NCI-H146 treated with DMSO at 0.1 percent for 48 hours (cell line): ENCODE results near the gene ARSA.

Experiments used
- DNase-seq: peaks from one replicate; lab custom pipeline; 2025; ENCODE audit not compliant: unreplicated experiment; lab: John Stamatoyannopoulos, UW

The ARSA gene

DNA sequence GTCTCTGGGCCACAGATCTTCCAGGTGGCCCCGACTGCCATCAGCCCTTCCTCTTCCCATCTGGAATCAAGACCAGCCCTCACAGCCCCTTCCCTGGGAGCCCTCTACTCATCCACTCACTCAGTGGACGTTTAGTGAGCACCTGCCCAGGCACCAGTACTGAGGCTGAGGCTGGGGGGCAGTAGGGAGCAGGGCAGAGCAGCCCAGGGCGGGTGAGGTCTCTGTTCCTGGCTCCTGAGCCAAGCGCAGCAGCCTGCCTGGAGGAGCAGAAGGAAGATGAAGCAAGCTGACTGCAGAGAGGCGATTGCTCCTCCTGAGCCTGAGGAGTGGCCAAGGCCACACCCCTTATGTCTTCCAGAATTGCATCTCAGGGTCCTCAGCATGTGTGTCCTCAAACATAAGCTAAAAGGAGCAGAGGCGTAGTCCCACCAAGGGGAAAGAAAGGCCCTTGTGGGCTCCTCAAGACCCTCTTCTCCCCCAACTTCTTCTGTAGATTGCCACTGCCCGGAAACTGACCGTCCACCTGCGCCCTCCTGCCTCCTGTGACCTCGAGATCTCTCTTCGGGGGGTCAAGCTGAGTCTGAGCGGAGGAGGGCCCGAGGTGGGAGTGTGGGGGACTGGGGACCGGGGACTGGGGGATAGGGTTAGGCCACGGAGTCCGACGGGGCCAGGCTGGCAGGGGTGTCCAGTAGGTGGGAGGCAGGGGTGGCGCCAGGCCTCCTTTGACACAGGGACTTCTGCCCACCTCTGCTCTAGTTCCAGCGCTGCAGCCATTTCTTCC, 21.6 kb downstream of the ARSA start:
- no peak for DNase-seq

DNA sequence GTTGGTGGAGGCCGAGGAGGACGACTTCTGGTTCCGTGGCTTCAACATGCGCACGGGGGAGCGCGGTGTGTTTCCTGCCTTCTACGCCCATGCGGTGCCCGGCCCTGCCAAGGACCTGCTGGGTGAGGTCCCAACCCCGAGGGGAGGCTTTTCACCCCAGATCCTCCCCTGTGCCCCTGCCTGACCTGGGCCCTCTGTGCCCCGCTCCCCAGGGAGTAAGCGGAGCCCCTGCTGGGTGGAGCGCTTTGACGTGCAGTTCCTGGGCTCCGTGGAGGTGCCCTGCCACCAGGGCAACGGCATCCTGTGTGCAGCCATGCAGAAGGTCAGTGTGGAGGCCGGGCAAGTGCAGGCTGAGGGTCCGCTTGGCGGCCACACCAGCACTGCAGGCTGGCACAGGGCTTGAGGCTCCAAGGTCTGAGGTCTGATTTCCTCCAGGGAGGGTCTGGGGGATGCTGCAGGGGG, 22.3 kb downstream of the ARSA start:
- no peak for DNase-seq

DNA sequence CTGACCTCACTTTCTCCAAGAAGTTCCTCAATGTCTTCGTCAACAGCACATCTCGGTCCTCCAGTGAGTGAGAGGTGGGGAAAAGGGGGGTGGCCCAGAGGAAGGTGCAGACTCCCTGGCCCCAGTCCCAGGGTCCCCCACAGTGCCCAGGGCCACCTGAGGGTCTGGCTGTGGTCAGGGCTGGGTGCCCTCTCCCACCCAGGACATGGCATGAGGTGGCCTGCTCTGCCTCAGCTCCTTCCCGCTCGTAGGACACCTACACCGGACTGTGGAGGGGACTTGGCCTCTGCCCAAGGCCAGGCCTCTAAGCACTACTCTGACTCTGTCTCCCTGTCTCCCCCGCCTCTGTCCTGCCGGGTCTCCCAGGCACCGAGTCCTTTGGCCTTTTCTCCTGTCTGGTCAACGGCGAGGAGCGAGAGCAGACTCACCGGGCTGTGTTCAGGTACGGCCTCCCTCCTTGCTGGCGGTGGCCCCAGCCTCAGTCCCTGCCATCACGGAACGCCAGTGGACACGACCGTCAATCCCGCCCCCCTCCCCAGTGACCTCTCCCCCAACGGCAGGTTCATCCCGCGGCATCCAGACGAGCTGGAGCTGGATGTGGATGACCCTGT, 22.8 kb downstream of the ARSA start:
- DNase-seq = no peak

DNA sequence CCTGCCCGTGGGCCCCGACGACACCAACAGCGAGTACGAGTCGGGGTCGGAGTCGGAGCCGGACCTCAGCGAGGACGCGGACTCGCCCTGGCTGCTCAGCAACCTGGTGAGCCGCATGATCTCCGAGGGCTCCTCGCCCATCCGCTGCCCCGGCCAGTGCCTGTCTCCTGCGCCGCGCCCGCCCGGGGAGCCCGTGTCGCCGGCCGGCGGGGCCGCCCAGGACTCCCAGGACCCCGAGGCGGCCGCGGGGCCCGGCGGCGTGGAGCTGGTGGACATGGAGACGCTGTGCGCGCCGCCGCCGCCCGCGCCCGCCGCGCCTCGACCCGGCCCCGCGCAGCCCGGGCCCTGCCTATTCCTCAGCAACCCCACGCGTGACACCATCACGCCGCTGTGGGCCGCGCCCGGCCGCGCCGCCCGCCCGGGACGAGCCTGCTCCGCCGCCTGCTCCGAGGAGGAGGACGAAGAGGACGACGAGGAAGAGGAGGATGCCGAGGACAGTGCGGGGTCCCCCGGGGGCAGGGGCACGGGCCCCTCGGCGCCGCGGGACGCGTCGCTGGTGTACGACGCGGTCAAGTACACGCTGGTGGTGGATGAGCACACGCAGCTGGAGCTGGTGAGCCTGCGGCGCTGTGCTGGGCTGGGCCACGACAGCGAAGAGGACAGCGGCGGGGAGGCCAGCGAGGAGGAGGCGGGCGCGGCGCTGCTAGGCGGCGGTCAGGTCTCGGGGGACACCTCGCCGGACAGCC, 23.5 kb downstream of the ARSA start:
- DNase-seq = no peak

DNA sequence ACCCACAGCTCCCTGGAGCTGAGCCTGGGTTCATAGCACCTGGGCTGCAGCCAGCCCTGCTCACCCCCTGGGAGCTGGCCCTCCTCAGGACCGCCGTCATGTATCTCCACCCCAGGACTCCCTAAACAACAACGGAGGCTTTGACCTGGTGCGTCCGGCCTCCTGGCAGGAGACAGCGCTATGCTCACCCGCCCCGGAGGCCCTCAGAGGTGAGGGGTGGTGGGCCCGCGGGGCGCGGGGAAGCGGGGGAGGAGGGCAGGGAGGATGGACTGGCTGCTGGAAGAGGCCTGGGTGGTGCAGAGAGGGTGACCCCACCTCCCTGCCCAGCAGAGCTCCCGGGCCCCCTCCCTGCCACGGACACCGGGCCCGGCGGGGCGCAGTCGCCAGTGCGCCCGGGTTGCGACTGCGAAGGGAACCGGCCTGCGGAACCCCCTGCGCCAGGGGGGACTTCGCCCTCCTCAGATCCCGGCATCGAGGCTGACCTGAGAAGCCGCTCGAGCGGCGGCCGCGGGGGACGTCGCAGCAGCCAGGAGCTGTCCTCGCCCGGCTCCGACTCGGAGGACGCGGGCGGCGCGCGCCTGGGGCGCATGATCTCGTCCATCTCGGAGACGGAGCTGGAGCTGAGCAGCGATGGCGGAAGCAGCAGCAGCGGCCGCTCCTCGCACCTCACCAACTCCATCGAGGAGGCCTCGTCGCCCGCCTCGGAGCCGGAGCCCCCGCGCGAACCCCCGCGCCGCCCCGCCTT, 24.3 kb downstream of the ARSA start:
- DNase-seq = no peak

DNA sequence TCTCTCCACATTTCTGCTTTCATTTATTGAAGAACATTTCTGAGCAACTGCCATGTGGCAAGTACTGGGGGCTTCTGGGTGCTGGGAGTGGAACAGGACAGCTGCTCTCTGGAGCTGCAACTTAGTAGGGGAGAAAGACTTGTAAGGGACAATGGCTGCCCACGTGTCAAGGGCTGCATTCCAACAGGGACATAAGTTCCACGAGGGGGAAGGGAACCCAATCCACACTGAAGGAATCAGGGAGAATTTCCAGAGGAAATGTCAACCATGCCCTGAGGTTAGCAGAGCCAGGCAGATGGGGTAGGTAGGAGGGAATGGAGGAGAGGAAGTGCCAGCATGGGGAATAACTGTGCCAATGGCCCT, 25.6 kb downstream of the ARSA start:
- DNase-seq = no peak

DNA sequence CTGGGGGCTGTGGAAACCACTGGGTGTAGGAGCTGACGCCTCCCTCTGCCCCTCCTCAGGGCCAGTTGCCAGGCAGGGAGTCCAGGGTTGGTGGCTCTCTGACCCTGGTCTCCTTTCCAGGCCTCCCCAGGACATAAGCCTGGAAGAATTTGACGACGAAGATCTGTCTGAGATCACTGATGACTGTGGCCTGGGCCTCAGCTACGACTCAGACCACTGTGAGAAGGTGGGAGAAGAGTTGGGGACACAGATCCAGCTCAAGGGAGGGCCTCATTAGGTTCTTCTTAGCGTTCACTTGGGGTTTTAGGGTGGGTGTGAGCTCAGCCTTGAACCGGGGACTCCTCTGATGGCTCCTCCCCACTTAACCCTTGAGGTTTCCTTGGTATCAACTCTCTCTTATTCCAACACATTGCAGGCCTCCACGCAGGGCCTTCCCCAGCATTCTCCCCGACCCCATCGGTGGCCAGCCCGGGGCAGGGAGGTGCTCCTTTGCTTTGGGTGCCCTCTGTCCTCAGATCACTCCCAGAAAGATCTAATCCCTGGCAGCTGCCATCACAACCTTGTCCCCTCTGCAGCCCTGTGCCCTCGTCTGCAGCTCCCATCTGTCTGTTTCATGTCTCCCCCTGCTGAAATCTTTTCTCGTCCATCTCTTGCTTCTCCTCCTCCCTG, 26.1 kb downstream of the ARSA start:
- no peak for DNase-seq

DNA sequence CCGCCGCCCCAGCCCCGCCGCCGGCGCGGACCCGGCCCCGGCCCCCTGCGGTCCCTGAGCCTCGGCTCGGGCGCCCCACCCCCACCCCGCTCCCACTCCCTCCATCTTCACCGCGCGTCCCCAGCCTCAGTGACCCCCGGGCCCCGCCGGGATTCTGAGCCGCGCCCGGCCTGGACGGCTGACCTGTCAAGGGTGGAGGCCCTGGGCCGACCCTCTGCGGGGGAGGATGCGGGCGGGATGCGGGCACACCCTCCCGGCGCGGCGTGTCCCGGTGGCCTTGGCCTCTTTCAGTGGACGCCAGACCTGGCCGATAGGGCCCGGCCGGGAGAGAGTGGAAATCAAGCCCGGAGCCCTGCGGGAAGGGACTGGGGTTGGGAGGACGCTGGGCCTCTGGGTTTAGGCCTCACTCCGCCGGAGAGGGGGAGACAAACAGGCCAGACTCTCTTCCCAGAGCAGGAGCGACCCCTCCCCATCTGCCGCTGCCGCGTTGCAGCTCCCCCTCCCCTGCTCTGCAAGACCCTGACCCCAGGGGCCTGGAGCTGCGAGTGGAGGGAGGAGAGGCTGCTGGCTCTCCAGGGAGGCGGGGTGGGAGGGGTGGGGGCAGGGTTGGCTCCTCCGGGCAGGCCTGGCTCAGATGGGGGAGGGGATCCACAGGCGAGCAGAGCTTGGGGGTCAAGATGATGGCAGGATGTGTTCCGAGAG, 26.8 kb downstream of the ARSA start:
- no peak for DNase-seq

DNA sequence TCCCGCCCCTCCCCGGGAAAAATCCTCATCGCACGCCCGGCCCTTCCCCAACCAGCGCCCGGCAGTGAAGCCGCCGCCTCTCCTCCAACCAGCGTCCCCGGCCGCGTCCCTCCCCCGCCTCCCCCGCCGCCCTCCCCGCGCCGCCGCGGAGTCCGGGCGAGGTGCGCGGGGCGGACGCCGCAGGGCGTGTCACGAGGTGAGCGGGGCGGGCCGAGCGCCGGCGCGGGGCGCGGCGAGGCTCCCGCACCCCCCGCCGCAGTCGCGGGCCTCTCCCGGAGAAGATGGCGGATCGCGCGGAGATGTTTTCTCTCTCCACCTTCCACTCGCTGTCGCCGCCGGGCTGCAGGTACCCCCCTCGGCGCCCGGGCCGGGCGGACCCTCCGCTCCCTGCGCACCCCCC, 27.4 kb downstream of the ARSA start, which contains the start of gene MAPK8IP2:
Gene MAPK8IP2 (plus strand): TSS at position 256 of the 400 bp plus-strand sequence. CDS start 26 bp downstream, at position 282.
- DNase-seq = no peak

DNA sequence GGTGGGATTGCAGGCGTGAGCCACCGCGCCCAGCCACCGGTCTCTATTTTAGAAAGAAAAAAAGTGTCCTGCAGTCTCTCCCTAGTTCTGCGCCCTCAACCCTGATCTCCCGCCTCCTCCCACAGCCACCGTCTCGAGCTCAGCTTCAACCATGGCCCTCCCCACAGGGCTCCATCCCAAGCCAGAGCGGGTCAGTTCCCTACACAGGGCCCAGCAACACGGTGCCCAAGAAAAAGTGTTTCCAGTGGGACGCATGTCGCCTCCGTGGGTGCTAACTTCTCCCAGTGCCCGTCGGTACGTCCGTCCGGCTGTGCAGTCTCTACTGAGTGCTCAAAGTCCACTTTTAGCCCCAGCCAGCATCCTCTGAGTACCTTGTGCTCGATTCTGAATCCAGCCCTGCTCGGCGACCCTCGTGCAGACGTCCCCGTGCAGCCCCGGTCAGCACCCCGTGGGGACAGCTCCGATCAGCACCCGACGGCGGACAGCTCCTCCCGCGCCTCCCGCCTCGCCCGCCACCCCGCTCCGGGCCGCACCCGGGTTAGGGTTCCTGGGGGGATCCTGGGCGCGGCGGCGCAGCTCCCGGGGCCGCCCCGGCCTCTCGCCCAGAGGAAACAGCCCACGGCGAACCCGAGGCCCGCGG, 28.0 kb downstream of the ARSA start:
- DNase-seq = no peak

DNA sequence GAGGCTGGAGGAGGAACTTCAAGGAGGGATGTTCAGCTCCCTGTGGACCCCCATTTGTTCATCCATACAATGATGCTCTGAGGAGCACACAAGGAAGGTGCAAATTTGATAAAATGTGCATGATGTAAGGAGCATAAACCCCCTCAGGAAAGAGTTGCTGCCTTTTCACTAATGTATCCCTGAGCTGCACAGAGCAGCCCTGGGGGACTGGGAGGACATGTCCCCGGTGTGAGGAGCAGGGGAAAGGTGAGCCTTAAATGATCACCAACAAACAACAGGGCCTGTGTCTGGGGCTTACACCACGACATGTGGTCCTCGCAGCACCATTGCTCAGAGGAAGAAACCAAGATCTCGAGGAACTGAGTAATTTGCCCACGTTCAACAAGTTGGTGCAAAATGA, 30.9 kb downstream of the ARSA start:
- no peak for DNase-seq

DNA sequence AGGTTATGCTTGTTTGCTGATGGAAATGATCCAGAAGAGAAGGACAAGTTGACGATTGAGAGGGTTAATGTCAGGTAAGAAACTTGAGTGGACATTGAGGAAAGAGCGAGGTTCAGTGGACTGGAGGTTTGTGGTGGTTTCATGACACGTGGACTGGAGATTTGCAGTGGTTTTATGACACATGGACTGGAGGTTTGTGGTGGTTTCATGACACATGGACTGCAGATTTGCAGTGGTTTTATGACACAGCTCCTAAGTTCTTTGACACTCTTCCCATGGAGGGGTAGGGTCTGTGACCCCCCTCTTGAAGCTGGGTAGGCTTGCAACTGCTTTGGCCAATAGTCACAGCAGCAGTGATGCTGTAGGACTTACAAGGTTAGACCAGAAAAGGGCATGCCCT, 32.8 kb downstream of the ARSA start:
- no peak for DNase-seq

DNA sequence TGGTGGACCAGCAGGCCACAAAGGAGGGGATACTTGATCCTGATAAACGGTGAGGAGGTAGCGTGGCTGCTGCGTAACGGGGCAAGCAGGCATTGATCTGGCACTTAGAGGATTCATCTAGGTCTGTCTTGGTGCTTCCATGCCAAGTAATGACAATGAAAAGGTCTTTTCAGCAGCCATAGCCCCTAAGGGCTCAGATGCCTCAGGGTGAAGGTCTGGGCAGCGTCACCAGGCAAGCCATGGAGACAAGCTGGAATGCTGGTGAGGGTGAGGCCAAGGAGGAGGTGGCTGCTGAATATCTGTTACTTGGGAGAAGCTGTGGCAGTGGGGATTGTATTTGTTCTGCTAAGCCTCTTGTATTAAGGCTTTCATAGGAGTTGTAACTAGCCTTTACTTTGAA, 40.5 kb downstream of the ARSA start:
- DNase-seq = no peak

DNA sequence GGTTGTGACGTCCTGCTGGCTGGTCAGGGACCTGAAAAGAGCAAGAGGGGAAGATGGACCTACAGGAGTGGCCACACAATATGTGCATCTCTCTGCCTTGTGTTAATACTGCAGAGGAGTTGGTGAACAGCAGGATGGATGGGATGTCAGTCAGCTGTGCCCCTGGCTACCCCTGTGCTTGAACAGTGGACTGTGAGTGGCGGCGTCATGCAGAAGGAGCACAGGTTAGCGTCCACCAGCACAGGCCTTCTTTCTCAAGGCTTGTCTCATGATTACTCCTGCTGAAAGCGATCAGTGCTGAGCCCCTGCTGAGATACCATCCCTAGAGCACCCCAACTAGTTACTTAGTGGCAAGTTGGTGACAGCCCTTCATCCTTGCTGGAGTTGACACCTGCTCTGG, 41.5 kb downstream of the ARSA start:
- DNase-seq = no peak

DNA sequence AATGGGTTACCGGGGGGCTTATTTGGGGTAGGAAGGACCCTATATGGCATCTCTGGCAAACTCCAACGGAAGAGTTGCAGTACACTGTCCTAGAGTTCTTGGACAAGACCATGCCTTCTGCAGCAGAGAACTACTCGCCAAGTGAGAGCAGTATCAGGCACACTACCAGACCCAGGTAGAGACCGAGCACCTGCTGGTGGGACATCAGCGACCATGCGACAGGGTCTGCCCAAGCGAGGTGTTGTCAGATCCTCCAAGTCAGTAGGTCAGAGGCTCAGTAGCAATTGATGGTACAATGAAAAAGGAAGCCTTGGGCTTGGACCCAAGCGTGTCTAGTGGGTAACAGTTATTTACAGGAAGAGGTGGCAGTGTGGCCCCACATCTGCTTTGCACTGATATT, 42.2 kb downstream of the ARSA start:
- DNase-seq = no peak

DNA sequence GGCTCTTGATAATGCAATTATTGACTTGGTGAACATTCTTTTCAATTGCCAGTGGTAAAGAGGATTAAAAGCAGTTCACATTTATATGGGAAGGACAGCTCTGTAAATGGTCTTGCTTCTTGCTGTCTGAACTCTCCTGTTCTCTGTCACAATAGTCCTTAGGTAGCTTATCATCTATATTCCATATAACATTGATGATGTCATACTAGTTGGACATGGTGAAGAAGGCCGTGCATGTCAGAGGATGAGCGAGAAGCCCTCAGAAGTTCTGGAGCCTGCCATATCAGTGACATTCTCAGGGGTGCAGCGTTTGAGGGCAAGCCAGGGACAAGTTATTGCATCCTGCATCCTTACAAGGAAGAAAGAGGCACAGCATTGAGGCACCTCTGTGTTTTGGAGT, 42.7 kb downstream of the ARSA start:
- DNase-seq = no peak

DNA sequence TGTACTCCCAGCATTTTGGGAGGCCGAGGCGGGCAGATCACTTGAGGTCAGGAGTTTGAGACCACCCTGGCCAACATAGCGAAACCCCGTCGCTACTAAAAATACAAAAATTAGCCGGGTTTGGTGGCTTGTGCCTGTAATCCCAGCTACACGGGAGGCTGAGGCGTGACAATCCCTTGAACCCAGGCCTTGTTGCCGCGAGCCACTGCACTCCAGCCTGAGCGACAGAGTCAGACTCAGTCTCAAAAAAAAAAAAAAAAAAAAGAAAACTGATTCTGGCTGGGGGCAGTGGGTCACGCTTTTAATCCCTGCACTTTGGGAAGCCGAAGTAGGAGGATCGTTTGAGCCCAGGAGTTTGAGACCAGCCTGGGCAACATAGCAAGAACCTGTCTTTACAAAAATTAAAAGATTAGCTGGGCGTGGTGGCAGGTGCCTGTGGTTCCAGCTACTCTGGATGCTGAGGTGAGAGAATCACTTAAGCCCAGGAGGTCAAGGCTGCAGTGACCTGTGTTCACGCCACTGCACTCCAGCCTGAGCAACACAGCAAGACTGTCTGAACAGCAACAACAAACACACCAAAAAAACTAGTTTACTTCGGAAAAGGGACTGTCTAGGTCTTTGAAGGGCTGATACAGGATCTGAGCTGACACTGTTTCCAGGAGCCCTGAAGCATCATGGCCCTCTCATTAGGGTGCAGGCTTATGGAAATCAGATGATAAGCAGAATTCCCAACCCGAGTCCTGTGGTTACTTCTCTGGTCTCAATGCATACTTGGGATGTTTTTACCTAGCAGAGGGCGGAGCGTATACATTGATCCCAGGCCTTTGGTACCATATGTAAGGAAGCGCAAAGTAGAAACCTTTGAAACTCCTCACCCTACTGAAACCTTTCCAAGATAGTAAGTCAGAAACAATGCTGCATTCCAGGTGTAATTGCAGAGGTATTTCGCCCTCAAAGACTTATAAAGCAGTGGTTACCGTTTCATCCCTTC, 43.6 kb downstream of the ARSA start:
- DNase-seq = no peak

DNA sequence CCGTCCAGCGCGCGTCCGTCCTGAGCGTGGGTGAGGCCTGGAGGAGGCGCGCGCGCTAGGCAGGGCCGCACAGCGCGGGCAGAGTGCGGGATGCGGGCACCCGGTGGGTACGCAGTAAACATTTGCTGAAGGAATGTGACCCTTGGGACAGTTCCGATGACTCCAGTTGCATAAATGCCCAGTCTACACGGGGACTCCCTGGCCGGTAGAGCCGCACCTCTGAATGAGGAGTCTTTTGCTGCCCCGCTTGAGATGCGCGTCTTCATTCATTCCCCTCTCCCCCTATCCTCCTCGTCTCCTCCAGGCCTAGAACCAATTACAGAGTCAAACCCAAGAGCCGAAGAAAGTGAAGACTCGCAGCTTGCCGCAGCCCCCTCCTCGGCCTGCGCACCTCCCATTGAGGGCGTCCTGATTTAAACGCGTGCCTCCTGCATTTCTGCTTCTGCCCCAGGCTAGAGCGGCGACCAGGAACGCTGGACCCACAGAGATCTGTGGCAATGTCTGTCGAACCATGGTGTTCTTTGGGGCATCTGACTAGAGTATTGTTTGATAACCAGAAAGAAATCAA, 44.6 kb downstream of the ARSA start:
- DNase-seq = no peak
